GM19372 (cell line): ENCODE data around the gene CHST13.

Source experiments
- ATAC-seq: cut with Tn5 transposase; IDR thresholded peaks from one replicate; pipeline ENCODE4 v1.9.1; 2021; ENCODE audit warnings: mild to moderate bottlenecking, low read depth, moderate library complexity; ENCODE audit not compliant: unreplicated experiment

CHST13 gene

GRCh38 chr3:126539558-126540250, 15.7 kb downstream of the CHST13 start:
- no peak for ATAC-seq

GRCh38 chr3:126540342-126540849, 16.4 kb downstream of the CHST13 start:
- no peak for ATAC-seq

- no peak for ATAC-seq
Observed at GRCh38 chr3:126540951-126541627, 17.1 kb downstream of the CHST13 start.

GRCh38 chr3:126541628-126542339, 17.8 kb downstream of the CHST13 start:
- no peak for ATAC-seq

- ATAC-seq = no peak
Observed at GRCh38 chr3:126542340-126543241, 18.6 kb downstream of the CHST13 start.

GRCh38 chr3:126543457-126544061, 19.6 kb downstream of the CHST13 start:
- no peak for ATAC-seq

- no peak for ATAC-seq
Observed at GRCh38 chr3:126544596-126545281, 20.8 kb downstream of the CHST13 start.

GRCh38 chr3:126545544-126545943, 21.6 kb downstream of the CHST13 start:
- no peak for ATAC-seq

GRCh38 chr3:126546013-126546412, 22.1 kb downstream of the CHST13 start:
- ATAC-seq = no peak

GRCh38 chr3:126546549-126547239, 22.7 kb downstream of the CHST13 start:
- ATAC-seq = no peak

- ATAC-seq = no peak
Observed at GRCh38 chr3:126547721-126548120, 23.8 kb downstream of the CHST13 start.

- no peak for ATAC-seq
Observed at GRCh38 chr3:126548556-126549466, 24.9 kb downstream of the CHST13 start.

GRCh38 chr3:126549861-126550487, 26.0 kb downstream of the CHST13 start:
- ATAC-seq = no peak

- no peak for ATAC-seq
Observed at GRCh38 chr3:126550488-126551051, 26.6 kb downstream of the CHST13 start.

GRCh38 chr3:126551121-126551838, 27.3 kb downstream of the CHST13 start:
- no peak for ATAC-seq
